B cell (primary cell): ENCODE results near the gene ITPR1. TPM values are rescaled to one million over a fixed set of nuclear protein-coding genes. Genes with fewer than 3 reads are reported as not detected.

Experiments
- ATAC-seq: fragments of 200-7000 bp; cut with Tn5 transposase; one replicate; pipeline ENCODE4 v1.10.0; 2021; ENCODE audit warnings: low read depth, mild to moderate bottlenecking, moderate number of reproducible peaks, moderate library complexity
- CTCF ChIA-PET: fragments of 350-600 bp; sonication (Branson Sonifier 250); formaldehyde crosslinking; loops from one replicate; lab custom pipeline; 2021; ENCODE audit warnings: antibody characterized with exemption, inconsistent platforms; lab: Charles Lee
- POLR2A ChIA-PET: fragments of 350-600 bp; sonication (Branson Sonifier 250); formaldehyde crosslinking; loops from one replicate; lab custom pipeline; 2021; ENCODE audit warnings: antibody characterized with exemption; lab: Charles Lee
- DNase-seq: peaks from one replicate; pipeline ENCODE4 v3.0.0; 2013
- H2AFZ ChIP-seq: 2 replicates; pipeline ENCODE4 v1.6.1; 2012; ENCODE audit warnings: mild to moderate bottlenecking, low read depth, low read length; ENCODE audit not compliant: insufficient read depth, poor library complexity, severe bottlenecking
- H3K27ac ChIP-seq, 2 donors: 1 replicate in 1 of 2; 2 replicates in 1 of 2; pipeline ENCODE4 v1.5.1; 2012 to 2013; ENCODE audit warnings: low read length in 2 of 2, mild to moderate bottlenecking in 2 of 2, moderate library complexity in 1 of 2
- H3K27me3 ChIP-seq, 4 experiments: fragments of 200-600 bp in 1 of 4; sonication (generic) in 1 of 4; replicated peaks in 1 of 4; 1 replicate in 2 of 4; 2 replicates in 2 of 4; pipeline versions ENCODE4 v1.6.1 to v1.7.0; 2013 to 2016; ENCODE audit warnings: low read length in 3 of 4, mild to moderate bottlenecking in 2 of 4, mixed read lengths in 1 of 4, moderate library complexity in 1 of 4; ENCODE audit not compliant: insufficient read depth in 4 of 4, control insufficient read depth in 3 of 4; ENCODE audit errors: control extremely low read depth in 1 of 4
- H3K36me3 ChIP-seq, 2 experiments: replicated peaks in 1 of 2; 1 replicate in 1 of 2; 2 replicates in 1 of 2; pipeline versions ENCODE4 v1.6.1 to v1.7.1; 2013; ENCODE audit warnings: low read length in 1 of 2; ENCODE audit not compliant: insufficient read depth in 2 of 2, control insufficient read depth in 1 of 2; ENCODE audit errors: control extremely low read depth in 1 of 2, extremely low read depth in 1 of 2
- H3K4me1 ChIP-seq, 2 donors: fragments of 200-600 bp in 1 of 2; sonication (generic) in 1 of 2; 1 replicate in 1 of 2; 2 replicates in 1 of 2; pipeline versions ENCODE4 v1.5.1 to v1.6.1; 2013 to 2017; ENCODE audit warnings: low read length in 2 of 2; ENCODE audit not compliant: control insufficient read depth in 2 of 2, insufficient read depth in 2 of 2
- H3K4me2 ChIP-seq: replicated peaks from 2 replicates; pipeline ENCODE3; 2012; ENCODE audit warnings: mild to moderate bottlenecking, low read depth, low read length; ENCODE audit not compliant: poor library complexity, severe bottlenecking
- H3K4me3 ChIP-seq, 5 experiments: fragments of 200-600 bp in 1 of 5; sonication (generic) in 1 of 5; 1 replicate in 3 of 5; 2 replicates in 2 of 5; pipeline versions ENCODE4 v1.5.1 to v1.7.0; 2011 to 2016; ENCODE audit warnings: low read length in 4 of 5, mild to moderate bottlenecking in 4 of 5, low read depth in 2 of 5, control low read depth in 1 of 5, moderate library complexity in 1 of 5; ENCODE audit not compliant: insufficient read depth in 1 of 5; ENCODE audit errors: control extremely low read depth in 1 of 5, extremely low read depth in 1 of 5
- H3K79me2 ChIP-seq: fragments of 200-600 bp; sonication (generic); one replicate; pipeline ENCODE4 v1.6.0; 2016; ENCODE audit warnings: low read length; ENCODE audit not compliant: control insufficient read depth, insufficient read depth
- H3K9ac ChIP-seq: fragments of 200-600 bp; sonication (generic); 2 replicates; pipeline ENCODE4 v1.6.1; 2017; ENCODE audit warnings: mild to moderate bottlenecking, low read length, moderate library complexity
- H3K9me3 ChIP-seq, 3 donors: one replicate each; pipeline versions ENCODE4 v1.6.1 to v1.7.1; 2013; ENCODE audit warnings: low read length in 2 of 3; ENCODE audit not compliant: control insufficient read depth in 2 of 3, insufficient read depth in 1 of 3; ENCODE audit errors: control extremely low read depth in 1 of 3
- H4K20me1 ChIP-seq: 2 replicates; pipeline ENCODE4 v1.6.0; 2012; ENCODE audit warnings: mild to moderate bottlenecking, low read length; ENCODE audit not compliant: insufficient read depth, control insufficient read depth, poor library complexity, severe bottlenecking
- H3K27ac Mint-ChIP-seq: one replicate; pipeline ENCODE4 v1.8.0; 2021; ENCODE audit warnings: mixed read lengths
- H3K27me3 Mint-ChIP-seq: one replicate; pipeline ENCODE4 v1.8.0; 2021; ENCODE audit warnings: mixed read lengths
- H3K4me1 Mint-ChIP-seq: one replicate; pipeline ENCODE4 v1.8.0; 2021; ENCODE audit warnings: mixed read lengths
- H3K4me3 Mint-ChIP-seq: one replicate; pipeline ENCODE4 v1.8.0; 2021; ENCODE audit warnings: mixed read lengths
- H3K9me3 Mint-ChIP-seq: one replicate; pipeline ENCODE4 v1.8.0; 2022; ENCODE audit warnings: mixed read lengths; ENCODE audit not compliant: insufficient read depth
- EZH2 ChIP-seq: IDR thresholded peaks from 2 replicates; pipeline ENCODE4 v1.6.1; 2012; ENCODE audit warnings: borderline replicate concordance, low read depth, mild to moderate bottlenecking, moderate library complexity, low read length; ENCODE audit not compliant: insufficient read depth, poor library complexity, severe bottlenecking
- WGBS: methylation state at CpG from one replicate; pipeline ENCODE4 v1.1.5; 2013; ENCODE audit warnings: missing lambda C conversion rate; ENCODE audit not compliant: insufficient coverage; 5-methylcytosine and 5-hydroxymethylcytosine counted together
- intact Hi-C: fragments of 100-400 bp; cut with micrococcal nuclease; formaldehyde crosslinking; loops from one replicate; pipeline ENCODE4 v1.10.0; 2022
- polyA plus RNA-seq: library from polyadenylated mRNA; depleted of rRNA; stranded (reverse); fragments of >200 nt; gene quantifications from 2 replicates; pipeline ENCODE4 v1.2.3, GENCODE V29; 2012
- total RNA-seq, 2 donors: library from RNA; stranded (reverse); fragments of 120-200 nt in 1 of 2; gene quantifications; 1 replicate in 1 of 2; 2 replicates in 1 of 2; pipeline versions ENCODE4 v1.2.3 to v1.2.4, GENCODE V29; 2013 to 2022
- TF ChIP-seq, protein P1 (sequence below): fragments of 200-600 bp; IDR thresholded peaks from one replicate; pipeline ENCODE4 v1.8.0; 2022; ENCODE audit warnings: antibody characterized with exemption, mild to moderate bottlenecking

The ITPR1 gene
- total and polyA plus RNA-seq, 2 donors (not counting 1 experiment from before 2014, with no cell fraction given) = 64.0 to 332 TPM

DNA sequence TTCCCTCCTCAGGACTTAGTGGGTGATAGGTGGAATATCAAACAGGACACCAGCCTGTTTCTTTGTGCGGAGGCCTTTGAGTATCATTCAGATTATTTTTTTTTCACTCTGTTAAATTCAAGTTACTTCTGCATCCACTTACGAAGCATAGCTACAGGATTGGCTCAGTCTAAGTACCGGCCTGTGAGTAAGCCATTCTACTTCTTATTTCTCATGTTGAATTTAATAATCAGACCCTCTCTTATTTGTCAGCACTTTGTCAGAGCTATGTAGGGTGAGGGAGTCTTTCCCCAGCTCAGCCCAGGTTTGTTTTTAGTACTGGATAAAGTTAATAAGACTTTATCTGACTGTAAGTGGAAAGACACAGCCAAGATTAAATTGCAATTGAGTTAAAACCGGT is 54.7 kb downstream of the ITPR1 start:
- H3K4me2 ChIP-seq = no peak overlapping the region
- H2AFZ ChIP-seq = no peak overlapping the region
- POLR2A ChIA-PET = no interaction called here
- H3K27ac ChIP-seq = peak overlapping the region in 1 of 2 donors; percentile 10
- Mint-ChIP-seq H3K27me3 (no peaks in the 10 kb centered on the region), H3K9me3 (no peaks in the 10 kb centered on the region), H3K4me3 (no peak overlapping the region), H3K27ac (no peak overlapping the region), H3K4me1 (peaks cover 60% of the 10 kb centered on the region)
- peaks cover 99% of the 10 kb centered on the region for H4K20me1 ChIP-seq
- peaks cover 0 to 6% of the 10 kb centered on the region in 2 donors for H3K4me1 ChIP-seq
- TF ChIP-seq, protein P1, sequence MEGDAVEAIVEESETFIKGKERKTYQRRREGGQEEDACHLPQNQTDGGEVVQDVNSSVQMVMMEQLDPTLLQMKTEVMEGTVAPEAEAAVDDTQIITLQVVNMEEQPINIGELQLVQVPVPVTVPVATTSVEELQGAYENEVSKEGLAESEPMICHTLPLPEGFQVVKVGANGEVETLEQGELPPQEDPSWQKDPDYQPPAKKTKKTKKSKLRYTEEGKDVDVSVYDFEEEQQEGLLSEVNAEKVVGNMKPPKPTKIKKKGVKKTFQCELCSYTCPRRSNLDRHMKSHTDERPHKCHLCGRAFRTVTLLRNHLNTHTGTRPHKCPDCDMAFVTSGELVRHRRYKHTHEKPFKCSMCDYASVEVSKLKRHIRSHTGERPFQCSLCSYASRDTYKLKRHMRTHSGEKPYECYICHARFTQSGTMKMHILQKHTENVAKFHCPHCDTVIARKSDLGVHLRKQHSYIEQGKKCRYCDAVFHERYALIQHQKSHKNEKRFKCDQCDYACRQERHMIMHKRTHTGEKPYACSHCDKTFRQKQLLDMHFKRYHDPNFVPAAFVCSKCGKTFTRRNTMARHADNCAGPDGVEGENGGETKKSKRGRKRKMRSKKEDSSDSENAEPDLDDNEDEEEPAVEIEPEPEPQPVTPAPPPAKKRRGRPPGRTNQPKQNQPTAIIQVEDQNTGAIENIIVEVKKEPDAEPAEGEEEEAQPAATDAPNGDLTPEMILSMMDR = no peak
- TF ChIP-seq EZH2 = no peak
- no peak overlapping the region for H3K4me3 ChIP-seq
- H3K27me3 ChIP-seq = no peaks in the 10 kb centered on the region
- intact Hi-C loops = no loop called here
- peaks cover 0 to 16% of the 10 kb centered on the region in 2 experiments for H3K36me3 ChIP-seq
- no peak for DNase-seq
- no CpG with 5 or more reads among the region's 4 CpGs for whole genome bisulfite sequencing
- CTCF ChIA-PET = no interaction called here
- H3K79me2 ChIP-seq = peaks cover 98% of the 10 kb centered on the region
- H3K9me3 ChIP-seq = no peaks in the 10 kb centered on the region
- no peak overlapping the region for H3K9ac ChIP-seq
- ATAC-seq = no peak

DNA sequence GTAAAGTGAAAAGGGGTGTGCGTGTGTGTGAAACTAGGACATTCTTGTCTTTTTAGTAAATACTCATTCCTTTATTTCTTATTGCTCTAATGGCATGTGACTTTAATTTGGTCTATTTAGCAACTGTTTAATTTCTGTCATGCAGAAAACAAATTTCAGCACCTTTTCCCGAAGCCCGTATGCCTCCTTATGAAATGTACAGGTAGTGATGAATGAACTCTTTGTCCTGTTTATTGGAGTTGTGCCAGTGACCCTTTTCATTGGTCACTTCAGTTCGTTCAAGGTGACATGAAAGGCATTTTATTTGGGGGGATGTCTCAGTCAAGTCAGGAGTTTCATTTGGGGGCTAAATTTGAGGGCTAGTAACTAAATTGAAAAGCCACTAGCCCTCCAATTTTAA is 55.2 kb downstream of the ITPR1 start:
- Histone ChIP-seq H3K27ac (peak overlapping the region in 1 of 2 donors; percentile 16), H2AFZ (no peak overlapping the region), H3K36me3 (peaks cover 0 to 16% of the 10 kb centered on the region in 2 experiments), H3K79me2 (peaks cover 98% of the 10 kb centered on the region), H3K9ac (no peak overlapping the region), H3K4me1 (peaks cover 0 to under 1% of the 10 kb centered on the region in 2 donors), H3K4me3 (no peak overlapping the region), H4K20me1 (peaks cover 99% of the 10 kb centered on the region), H3K9me3 (no peaks in the 10 kb centered on the region), H3K4me2 (no peak overlapping the region), H3K27me3 (no peaks in the 10 kb centered on the region)
- Mint-ChIP-seq H3K27me3 (no peaks in the 10 kb centered on the region), H3K27ac (peak overlapping the region; percentile 2), H3K4me1 (peaks cover 59% of the 10 kb centered on the region), H3K9me3 (no peaks in the 10 kb centered on the region), H3K4me3 (no peak overlapping the region)
- intact Hi-C loops = no loop called here
- CTCF ChIA-PET = no interaction called here
- TF ChIP-seq, protein P1 = no peak
- TF ChIP-seq EZH2 = no peak
- DNase-seq (no peak), ATAC-seq (no peak)
- no CpG with 5 or more reads among the region's 4 CpGs for WGBS
- POLR2A ChIA-PET = no interaction called here
